Activated CD8-positive, alpha-beta T cell treated with anti-CD3 and anti-CD28 coated beads for 36 hours (primary cell): Measurements from ENCODE around the gene FOXP2. TPM values are rescaled to one million over a fixed set of nuclear protein-coding genes. Genes with fewer than 3 reads are reported as not detected.

Source experiments
- ATAC-seq: fragments of 200-7000 bp; cut with Tn5 transposase; one replicate; pipeline ENCODE4 v1.10.0; 2021; ENCODE audit warnings: mild to moderate bottlenecking, moderate library complexity
- CTCF ChIA-PET: fragments of 350-600 bp; sonication (Branson Sonifier 250); formaldehyde crosslinking; loops from one replicate; lab custom pipeline; 2021; ENCODE audit warnings: antibody characterized with exemption; lab: Charles Lee
- POLR2A ChIA-PET: fragments of 350-600 bp; sonication (Branson Sonifier 250); formaldehyde crosslinking; loops from one replicate; lab custom pipeline; 2021; ENCODE audit warnings: antibody characterized with exemption; lab: Charles Lee
- DNase-seq: peaks from one replicate; pipeline ENCODE4 v3.0.0-alpha.2; 2020
- H3K27ac Mint-ChIP-seq: one replicate; pipeline ENCODE4 v1.8.0; 2021; ENCODE audit warnings: mild to moderate bottlenecking, mixed read lengths
- H3K27me3 Mint-ChIP-seq: one replicate; pipeline ENCODE4 v1.8.0; 2021; ENCODE audit warnings: mixed read lengths
- H3K36me3 Mint-ChIP-seq: one replicate; pipeline ENCODE4 v1.8.0; 2021; ENCODE audit warnings: low read depth, mixed read lengths
- H3K4me1 Mint-ChIP-seq: one replicate; pipeline ENCODE4 v1.8.0; 2021; ENCODE audit warnings: low read depth, mixed read lengths
- H3K4me3 Mint-ChIP-seq: one replicate; pipeline ENCODE4 v1.8.0; 2021; ENCODE audit warnings: mild to moderate bottlenecking, moderate library complexity, mixed read lengths
- H3K9me3 Mint-ChIP-seq: one replicate; pipeline ENCODE4 v1.8.0; 2021; ENCODE audit warnings: mixed read lengths
- intact Hi-C: fragments of 100-400 bp; cut with micrococcal nuclease; formaldehyde crosslinking; loops from one replicate; pipeline ENCODE4 v1.10.0; 2022
- total RNA-seq, 2 experiments: library from RNA; stranded (reverse); gene quantifications; one replicate each; pipeline ENCODE4 v1.2.3, GENCODE V29; 2021
- TF ChIP-seq, protein P1 (sequence below): fragments of 200-600 bp; IDR thresholded peaks from one replicate; pipeline ENCODE4 v1.8.0; 2022; ENCODE audit warnings: antibody characterized with exemption, mild to moderate bottlenecking

The FOXP2 gene
- total RNA-seq, 2 experiments from 2014 or later, result not detected

DNA sequence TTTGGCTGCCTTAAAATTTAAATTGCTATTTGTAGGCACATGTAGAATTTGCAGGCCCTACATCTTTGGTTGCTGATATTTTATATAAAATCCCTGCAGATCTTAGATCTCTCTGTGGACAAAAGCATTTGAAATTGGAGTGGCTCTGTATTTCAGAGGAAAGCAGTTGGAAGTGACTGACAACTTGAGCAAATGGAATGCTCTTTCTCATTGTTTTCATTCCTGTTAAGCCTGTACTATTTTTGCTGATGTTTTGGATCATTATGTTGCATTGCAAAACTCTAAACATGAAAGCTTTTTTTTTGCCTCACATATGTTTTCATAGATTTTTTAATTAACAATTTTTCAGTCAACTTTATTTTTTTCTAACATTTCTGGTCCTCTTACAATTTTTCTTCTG is 256.1 kb downstream of the FOXP2 start:
- Mint-ChIP-seq H3K36me3 (no peaks in the 10 kb centered on the region), H3K4me1 (no peaks in the 10 kb centered on the region), H3K9me3 (no peaks in the 10 kb centered on the region), H3K4me3 (no peak overlapping the region), H3K27me3 (no peaks in the 10 kb centered on the region), H3K27ac (no peak overlapping the region)
- DNase-seq (no peak), ATAC-seq (no peak)
- TF ChIP-seq, protein P1, sequence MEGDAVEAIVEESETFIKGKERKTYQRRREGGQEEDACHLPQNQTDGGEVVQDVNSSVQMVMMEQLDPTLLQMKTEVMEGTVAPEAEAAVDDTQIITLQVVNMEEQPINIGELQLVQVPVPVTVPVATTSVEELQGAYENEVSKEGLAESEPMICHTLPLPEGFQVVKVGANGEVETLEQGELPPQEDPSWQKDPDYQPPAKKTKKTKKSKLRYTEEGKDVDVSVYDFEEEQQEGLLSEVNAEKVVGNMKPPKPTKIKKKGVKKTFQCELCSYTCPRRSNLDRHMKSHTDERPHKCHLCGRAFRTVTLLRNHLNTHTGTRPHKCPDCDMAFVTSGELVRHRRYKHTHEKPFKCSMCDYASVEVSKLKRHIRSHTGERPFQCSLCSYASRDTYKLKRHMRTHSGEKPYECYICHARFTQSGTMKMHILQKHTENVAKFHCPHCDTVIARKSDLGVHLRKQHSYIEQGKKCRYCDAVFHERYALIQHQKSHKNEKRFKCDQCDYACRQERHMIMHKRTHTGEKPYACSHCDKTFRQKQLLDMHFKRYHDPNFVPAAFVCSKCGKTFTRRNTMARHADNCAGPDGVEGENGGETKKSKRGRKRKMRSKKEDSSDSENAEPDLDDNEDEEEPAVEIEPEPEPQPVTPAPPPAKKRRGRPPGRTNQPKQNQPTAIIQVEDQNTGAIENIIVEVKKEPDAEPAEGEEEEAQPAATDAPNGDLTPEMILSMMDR, result no peak
- ChIA-PET CTCF (interaction anchor here (1.5 kb wide), 1 partner anchor 11 kb away, joined by 3 read pairs; no protein-coding TSS in a partner anchor), POLR2A (no interaction called here)
- intact Hi-C loops, result no loop called here

DNA sequence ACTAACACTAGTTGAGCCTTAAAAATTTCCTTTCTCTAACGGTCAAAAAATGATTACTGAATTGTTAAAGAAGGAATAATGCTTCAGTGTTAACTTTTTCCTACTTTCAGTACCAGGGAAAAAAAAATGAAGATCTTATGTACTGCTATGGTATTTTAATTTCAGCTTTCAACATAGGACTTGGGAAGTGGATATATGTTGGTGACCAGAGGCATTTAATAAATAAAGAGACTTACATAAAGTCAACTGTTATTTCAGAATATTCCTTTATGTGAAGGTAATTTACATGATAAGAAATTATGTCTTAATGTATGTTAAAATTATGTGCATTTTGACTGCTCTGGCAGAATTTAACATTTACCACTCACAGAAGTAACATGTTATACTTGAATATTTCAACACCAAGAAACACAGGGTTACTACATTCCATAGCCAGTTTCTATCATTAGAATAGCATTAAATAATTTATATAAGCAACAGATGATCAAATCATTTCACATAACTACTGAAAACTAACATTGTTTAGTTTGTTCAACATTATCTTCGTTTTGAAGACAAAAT is 257.0 kb downstream of the FOXP2 start:
- H3K4me1 Mint-ChIP-seq, result no peaks in the 10 kb centered on the region
- CTCF ChIA-PET, result interaction anchor here (1.5 kb wide), 1 partner anchor 10 kb away, joined by 3 read pairs; no protein-coding TSS in a partner anchor
- POLR2A ChIA-PET, result no interaction called here
- no peak overlapping the region for H3K27ac Mint-ChIP-seq
- TF ChIP-seq, protein P1, result no peak
- H3K27me3 Mint-ChIP-seq, result no peaks in the 10 kb centered on the region
- no peaks in the 10 kb centered on the region for H3K9me3 Mint-ChIP-seq
- H3K36me3 Mint-ChIP-seq, result no peaks in the 10 kb centered on the region
- DNase-seq (no peak), ATAC-seq (no peak)
- H3K4me3 Mint-ChIP-seq, result no peak overlapping the region
- intact Hi-C loops, result no loop called here

DNA sequence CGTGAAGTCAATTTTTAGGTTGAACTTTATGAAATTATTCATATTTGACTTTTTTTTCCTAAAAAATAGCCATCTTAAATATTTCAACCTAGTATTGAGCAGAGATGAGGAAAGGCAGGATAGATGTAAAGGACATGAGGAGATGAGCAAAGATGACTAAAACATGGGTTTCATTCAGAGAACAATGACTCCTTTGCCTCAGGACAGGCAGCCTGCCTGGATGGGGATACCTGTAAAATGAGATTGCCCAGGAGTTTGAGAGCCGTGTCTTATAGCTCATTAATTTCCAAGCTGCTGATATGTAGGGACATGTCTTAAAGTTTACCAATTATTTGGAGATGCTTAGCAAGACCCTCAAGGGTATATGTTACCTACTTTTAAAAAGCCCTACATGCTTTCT is 263.5 kb downstream of the FOXP2 start:
- POLR2A ChIA-PET, result no interaction called here
- CTCF ChIA-PET, result no interaction called here
- DNase-seq (no peak), ATAC-seq (no peak)
- TF ChIP-seq, protein P1, result no peak
- Mint-ChIP-seq H3K4me3 (no peak overlapping the region), H3K9me3 (no peaks in the 10 kb centered on the region), H3K4me1 (no peaks in the 10 kb centered on the region), H3K27ac (no peak overlapping the region), H3K27me3 (peaks cover 1% of the 10 kb centered on the region), H3K36me3 (no peaks in the 10 kb centered on the region)
- intact Hi-C loops, result no loop called here

DNA sequence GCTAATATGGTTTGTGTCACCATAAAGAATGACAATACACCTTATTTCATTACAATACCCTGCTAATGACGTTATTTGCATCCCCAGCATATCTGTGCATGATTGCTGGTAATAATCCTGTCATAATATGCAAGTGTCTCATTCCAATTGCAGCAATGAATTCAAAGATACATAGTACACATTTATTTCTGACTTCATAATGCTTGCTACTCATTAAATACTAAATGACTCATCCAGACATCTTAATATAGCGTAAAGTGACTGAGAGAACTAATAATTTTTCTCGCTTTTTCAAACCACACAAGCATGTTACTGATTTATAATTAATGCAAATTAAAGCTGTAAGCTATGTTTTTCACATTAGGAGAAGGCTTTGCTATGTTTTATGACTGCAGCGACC is 272.6 kb downstream of the FOXP2 start:
- ChIA-PET POLR2A (no interaction called here), CTCF (interaction anchor here (1.3 kb wide), 1 partner anchor 11 kb away, joined by 3 read pairs; no protein-coding TSS in a partner anchor)
- H3K27ac Mint-ChIP-seq, result no peak overlapping the region
- intact Hi-C loops, result no loop called here
- peaks cover 4% of the 10 kb centered on the region for H3K27me3 Mint-ChIP-seq
- ATAC-seq (no peak), DNase-seq (no peak)
- H3K9me3 Mint-ChIP-seq, result no peaks in the 10 kb centered on the region
- H3K4me1 Mint-ChIP-seq, result no peaks in the 10 kb centered on the region
- H3K4me3 Mint-ChIP-seq, result no peak overlapping the region
- TF ChIP-seq, protein P1, result no peak
- H3K36me3 Mint-ChIP-seq, result no peaks in the 10 kb centered on the region

DNA sequence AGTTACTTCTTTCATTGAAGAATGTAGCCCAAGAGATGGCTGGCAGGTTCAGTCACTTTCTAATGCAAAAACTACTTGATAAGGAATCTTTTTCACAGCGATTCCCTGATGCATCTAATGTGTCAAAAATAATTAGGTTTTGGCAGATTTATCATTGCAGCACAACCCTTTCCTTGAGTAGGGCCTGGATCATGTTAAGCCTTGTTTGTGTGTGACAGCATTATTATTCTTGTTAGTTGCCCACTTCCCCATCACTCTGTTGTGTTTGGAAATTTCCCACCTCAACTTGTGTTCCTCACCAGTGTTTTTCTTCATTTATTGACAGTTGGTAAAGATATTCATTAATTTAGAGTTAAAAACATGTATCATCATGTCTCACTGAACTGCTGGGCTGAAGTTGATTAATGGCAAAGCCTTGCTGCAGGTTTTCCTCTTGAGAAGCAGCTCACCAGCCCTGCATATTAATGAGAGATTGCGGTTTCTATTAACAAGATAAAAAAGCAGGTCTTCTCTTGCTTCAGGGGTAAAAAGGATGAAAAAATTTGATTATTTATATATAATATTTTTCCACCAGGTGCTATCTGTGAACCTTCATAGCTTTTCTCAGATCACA is 273.9 kb downstream of the FOXP2 start:
- Mint-ChIP-seq H3K27ac (no peak overlapping the region), H3K4me3 (no peak overlapping the region), H3K36me3 (no peaks in the 10 kb centered on the region), H3K4me1 (no peaks in the 10 kb centered on the region), H3K9me3 (no peaks in the 10 kb centered on the region), H3K27me3 (peaks cover 4% of the 10 kb centered on the region)
- CTCF ChIA-PET, result interaction anchor here (1.3 kb wide), 1 partner anchor 10 kb away, joined by 3 read pairs; no protein-coding TSS in a partner anchor
- intact Hi-C loops, result no loop called here
- no peak for ATAC-seq
- TF ChIP-seq, protein P1, result no peak
- POLR2A ChIA-PET, result no interaction called here
- DNase-seq, result no peak
